Measurements from ENCODE around the gene FAM124A.

The FAM124A gene

DNA sequence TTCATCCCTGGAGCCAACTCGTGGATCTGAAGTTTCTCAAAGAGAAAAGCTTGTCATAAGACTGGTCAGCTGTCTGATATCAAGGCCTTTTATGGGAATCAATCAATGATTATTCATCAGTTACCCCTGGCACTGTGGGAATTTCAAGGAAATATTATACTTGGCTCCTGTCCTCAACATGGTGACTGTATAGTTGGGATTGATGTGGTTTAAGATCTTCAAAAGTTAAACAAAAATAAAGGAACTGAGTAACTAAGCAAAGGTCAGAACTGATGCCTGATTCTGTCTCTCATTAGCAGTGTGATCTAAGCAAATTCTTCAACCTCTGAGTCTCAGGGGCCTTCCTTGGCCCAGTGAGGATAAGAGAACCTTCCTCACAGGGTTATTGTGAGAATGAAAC is 95.1 kb downstream of the FAM124A start:
- TF ChIP-seq, protein P1, sequence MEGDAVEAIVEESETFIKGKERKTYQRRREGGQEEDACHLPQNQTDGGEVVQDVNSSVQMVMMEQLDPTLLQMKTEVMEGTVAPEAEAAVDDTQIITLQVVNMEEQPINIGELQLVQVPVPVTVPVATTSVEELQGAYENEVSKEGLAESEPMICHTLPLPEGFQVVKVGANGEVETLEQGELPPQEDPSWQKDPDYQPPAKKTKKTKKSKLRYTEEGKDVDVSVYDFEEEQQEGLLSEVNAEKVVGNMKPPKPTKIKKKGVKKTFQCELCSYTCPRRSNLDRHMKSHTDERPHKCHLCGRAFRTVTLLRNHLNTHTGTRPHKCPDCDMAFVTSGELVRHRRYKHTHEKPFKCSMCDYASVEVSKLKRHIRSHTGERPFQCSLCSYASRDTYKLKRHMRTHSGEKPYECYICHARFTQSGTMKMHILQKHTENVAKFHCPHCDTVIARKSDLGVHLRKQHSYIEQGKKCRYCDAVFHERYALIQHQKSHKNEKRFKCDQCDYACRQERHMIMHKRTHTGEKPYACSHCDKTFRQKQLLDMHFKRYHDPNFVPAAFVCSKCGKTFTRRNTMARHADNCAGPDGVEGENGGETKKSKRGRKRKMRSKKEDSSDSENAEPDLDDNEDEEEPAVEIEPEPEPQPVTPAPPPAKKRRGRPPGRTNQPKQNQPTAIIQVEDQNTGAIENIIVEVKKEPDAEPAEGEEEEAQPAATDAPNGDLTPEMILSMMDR (IDR thresholded peaks at IDR 0.05): no peak
- no peak overlapping the region for H3K27ac ChIP-seq

DNA sequence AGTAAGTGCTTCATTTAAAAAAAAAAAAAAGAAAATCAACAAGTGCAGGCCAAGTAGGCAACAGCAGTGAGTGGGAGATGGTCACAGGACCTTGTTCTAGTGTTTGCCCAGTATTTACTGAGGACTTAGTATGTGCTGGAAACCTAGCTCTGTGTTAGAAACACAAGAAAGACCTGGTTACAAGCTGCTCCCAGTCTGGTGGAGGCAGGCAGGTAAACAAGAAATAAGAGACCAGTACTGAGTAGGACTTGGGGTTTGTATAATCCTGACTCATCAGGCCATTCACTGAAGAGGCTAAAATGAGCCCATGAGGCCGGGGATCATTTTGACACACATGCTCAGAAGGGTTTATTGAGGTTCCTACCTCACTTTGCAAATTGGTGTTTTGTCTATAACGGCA is 95.8 kb downstream of the FAM124A start:
- no peak for DNase-seq (ENCODE audit: low spot score)
- TF ChIP-seq, protein P1 (IDR thresholded peaks at IDR 0.05): no peak
- Histone ChIP-seq H3K27ac (no peak overlapping the region), H3K4me3 (no peak overlapping the region)

More for the DNA sequence above, 95.1 kb downstream of the FAM124A start:
- H3K4me3 ChIP-seq: no peak overlapping the region
- no peak for DNase-seq (ENCODE audit: low spot score)

DNA sequence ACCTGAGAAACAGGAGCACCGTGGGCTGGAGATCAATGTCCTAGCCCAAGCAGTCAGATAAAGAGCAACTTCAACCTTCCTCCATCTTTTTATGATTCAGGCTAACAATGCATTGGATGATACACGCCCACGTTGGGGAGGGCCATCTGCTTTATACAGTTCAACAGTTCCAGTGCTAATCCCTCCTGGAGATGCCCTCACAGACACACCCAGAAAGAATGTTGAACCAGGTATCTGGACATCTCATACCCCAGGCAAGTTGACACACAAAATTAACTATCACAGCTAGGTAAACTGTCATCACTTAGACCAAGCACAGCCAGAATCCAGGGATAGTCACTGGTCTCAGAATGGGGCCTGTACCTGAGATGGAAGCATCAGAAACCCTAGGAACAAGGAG is 96.7 kb downstream of the FAM124A start:
- TF ChIP-seq, protein P1 (IDR thresholded peaks at IDR 0.05): no peak
- H3K4me3 ChIP-seq: no peak overlapping the region
- no peak for DNase-seq (ENCODE audit: low spot score)
- H3K27ac ChIP-seq: no peak overlapping the region

DNA sequence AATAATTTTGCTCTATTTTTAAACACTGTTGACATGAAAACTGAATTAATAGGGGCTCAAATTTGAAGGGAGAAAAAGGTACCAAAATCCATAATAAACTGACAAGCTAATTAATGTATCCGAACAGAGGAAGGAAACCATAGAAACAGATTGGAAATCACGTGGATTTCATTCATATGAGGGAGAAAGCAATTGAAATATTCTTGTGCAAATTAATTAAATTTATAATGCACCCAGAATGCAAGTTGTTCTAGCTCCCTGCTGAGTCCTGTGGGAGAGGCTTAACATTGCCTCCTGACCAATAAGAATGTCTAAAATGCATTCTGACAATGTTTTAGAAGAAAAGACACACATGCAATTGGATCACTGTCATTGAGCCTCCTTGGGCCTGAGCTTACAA is 99.6 kb downstream of the FAM124A start:
- Histone ChIP-seq H3K27ac (no peak overlapping the region), H3K4me3 (no peak overlapping the region)
- DNase-seq (ENCODE audit: low spot score): no peak
- TF ChIP-seq, protein P1 (IDR thresholded peaks at IDR 0.05): no peak

DNA sequence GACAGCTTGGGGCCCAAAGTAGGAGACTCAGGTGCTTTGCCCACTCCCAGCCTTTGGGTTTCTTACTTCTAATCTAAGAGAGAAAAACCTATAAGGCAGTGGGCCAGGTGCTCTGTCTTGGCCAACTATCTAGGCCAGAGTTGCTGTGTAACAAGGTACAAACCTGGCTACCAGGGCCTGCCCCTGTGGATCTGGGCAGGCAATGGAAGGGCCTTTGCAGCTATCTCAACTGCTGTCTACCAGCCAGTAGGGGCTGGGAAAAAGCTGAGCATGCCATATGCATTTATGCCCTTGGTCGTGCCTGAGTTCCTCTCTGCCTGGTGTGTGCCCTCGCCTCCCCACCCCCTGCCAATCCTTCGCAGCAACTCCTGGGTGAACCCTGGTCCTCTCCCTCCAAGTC is 100.6 kb downstream of the FAM124A start:
- no peak for DNase-seq (ENCODE audit: low spot score)
- Histone ChIP-seq H3K4me3 (no peak overlapping the region), H3K27ac (no peak overlapping the region)
- TF ChIP-seq, protein P1 (IDR thresholded peaks at IDR 0.05): no peak

DNA sequence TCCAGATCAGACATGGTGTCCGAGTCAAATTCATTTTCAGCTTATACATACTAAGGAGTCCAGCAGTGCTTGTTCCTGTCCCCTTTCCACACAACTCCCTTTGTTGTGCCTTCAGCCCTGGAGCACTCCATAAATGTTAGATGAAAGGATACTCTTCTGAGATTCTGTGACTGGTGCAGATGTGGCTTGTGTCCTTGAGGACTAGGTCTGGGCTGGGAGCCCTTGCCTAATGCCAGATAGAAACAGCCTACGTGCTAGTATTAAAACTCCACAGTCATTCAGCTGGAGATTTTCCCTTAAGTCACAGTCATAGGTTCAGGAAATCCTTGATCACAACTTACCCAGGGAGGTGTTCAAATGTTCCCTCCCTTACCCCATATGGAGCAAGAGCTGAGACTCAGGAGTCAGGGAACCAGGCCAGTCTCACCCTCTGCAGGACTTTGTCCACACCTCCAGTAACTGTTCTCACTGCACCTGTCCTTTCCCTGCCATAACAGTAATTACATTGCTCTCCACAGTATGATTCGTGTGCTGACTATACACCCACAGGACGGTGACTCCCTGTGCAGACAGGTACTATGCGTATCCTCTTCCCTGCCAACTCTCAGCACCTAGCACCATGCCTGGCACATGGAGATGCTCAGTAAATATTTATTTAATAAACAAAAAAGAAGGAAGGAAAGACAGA is 101.8 kb downstream of the FAM124A start:
- TF ChIP-seq, protein P1 (IDR thresholded peaks at IDR 0.05): no peak
- H3K27ac ChIP-seq: no peak overlapping the region
- no peak overlapping the region for H3K4me3 ChIP-seq
- DNase-seq (ENCODE audit: low spot score): no peak

DNA sequence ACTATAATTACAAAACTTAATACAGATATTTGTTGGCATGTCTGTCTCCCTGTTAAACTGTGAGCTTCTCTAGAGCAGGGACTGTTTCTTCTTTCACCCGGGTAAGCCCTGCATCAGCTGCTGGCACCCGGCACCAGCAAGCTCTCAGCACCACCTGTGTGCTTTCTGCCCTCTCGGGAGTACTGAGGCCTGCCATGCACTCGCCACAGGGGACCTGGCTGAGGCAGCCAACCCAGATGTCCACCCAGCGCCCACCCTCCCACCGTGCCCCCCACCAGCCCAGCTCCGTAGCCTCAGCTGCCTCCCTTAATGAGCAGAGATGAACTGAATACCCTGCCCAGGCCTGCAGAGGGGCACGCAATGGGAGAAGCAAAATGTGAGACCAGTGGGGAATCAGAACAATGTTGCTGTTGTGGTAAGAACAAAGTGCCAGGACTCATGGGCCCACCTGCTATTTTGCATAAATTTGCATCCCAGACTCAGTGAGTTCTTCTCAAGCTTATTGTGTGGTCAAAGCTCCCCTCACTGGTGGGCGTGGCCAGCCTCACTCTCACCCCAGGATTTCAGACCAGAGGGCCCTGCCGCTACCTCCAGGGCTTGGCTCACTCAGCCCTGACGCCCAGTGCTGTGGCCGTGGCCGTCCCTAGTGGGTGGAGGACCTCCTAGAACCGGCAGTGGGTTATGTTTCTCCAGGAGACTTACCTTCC is 102.7 kb downstream of the FAM124A start:
- TF ChIP-seq, protein P1 (IDR thresholded peaks at IDR 0.05): no peak
- Histone ChIP-seq H3K4me3 (no peak overlapping the region), H3K27ac (no peak overlapping the region)
- DNase-seq (ENCODE audit: low spot score): no peak

Measured in coronary artery (tissue), 2 donors.